Measurements from ENCODE around the gene EEF2.
"Not testable (repeated sequence)": the region's sequence is repeated elsewhere in the genome, so short reads cannot be mapped to it uniquely, and the experiment has no call there.

The EEF2 gene

DNA sequence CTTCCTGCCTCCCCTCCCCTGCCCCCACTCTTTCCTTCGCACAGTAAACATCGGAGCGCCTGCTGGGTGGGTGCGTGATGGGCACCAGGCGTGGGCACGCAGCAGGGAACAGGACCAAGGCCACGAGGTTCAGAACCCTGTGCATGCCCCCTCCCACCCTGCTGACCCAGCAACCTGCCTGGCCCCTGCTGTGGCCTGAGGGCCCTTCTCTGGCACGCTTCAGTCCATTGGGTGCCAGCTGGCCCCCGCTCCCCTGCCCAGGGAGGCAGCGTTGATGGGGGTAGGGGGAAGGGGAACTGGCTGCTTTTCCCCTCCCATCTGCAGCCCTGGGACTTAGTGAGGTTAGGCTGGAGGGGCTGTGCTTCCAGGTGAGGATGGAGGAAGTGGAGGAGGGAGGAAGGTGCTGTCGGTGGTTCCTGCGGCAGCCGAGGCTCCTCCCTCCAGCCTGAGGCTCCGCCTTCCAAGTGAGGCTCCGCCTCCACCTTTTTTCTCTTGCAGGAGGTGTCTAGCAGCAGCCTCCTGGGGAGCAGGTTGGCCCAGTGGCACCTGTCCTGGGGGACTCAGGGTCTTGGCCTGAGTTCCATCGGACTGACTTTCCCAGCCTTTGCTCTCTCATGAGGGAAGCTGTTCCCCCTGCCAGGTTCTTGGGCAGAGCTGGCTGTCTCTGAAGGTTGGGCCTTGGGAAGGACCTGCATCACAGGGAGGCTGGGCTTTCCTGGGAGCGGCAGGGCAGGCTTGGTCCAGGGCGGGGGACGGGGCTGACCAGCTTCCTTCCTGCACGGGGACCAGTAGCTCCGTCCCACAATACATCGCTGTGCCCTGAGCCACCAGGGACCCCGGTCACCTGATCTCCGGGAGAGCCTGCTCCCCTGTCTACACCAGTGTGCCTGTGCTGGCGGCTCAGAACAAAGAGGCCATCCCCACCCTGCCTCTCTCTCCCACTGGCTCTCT is 29.6 kb upstream of the EEF2 start:
- DNase-seq = no peak

DNA sequence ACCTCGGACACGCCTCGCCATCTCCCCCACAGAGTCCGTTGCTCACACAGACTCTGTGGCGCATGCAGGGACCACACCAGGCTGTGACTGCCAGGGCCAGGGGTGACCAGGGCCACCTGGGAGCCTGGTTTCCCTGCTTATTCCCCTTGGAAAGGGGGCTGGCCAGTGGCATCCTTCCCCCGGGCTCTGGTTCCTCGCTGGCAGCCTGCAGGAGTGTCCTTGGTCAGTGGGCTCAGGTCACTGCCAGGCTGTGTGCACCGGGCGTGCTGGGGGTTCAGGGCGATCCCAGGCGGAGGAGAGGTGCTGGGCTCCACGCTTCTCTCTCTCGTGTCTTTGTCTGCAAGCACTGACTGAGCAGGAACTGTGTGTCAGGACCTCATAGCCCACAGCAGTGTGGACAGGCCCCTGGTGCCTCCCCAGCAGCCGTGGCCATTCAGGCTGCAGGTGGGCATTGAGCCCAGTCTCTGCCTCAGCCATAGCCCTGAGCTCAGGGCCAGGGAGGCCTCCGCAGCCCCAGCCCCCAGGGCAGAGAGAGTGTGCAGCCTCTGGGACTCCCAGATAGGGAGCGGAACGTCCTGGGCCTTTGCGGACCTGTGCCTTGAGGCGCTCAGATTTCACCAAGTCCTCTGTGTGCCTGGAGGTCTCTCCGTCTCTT is 28.8 kb upstream of the EEF2 start:
- no peak for DNase-seq

DNA sequence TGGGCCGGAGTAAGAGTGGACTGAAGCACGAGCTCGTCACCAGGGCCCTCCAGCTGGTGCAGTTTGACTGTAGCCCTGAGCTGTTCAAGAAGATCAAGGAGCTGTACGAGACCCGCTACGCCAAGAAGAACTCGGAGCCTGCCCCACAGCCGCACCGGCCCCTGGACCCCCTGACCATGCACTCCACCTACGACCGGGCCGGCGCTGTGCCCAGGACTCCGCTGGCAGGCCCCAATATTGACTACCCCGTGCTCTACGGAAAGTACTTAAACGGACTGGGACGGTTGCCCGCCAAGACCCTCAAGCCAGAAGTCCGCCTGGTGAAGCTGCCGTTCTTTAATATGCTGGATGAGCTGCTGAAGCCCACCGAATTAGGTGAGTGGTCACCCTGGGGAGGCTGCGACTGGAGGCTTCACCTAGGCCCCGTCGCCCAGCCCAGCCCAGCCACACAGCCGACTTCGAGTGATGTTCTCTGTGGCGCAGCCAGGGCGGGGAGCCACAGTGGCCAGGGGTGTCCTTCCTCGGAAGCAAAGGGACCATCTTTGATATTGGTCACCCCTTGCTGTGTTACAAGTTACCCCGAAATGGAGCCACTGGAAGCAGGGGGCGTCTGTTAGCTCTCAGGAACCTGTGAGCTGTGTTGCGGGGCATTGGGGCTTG is 27.8 kb upstream of the EEF2 start:
- DNase-seq = no peak

DNA sequence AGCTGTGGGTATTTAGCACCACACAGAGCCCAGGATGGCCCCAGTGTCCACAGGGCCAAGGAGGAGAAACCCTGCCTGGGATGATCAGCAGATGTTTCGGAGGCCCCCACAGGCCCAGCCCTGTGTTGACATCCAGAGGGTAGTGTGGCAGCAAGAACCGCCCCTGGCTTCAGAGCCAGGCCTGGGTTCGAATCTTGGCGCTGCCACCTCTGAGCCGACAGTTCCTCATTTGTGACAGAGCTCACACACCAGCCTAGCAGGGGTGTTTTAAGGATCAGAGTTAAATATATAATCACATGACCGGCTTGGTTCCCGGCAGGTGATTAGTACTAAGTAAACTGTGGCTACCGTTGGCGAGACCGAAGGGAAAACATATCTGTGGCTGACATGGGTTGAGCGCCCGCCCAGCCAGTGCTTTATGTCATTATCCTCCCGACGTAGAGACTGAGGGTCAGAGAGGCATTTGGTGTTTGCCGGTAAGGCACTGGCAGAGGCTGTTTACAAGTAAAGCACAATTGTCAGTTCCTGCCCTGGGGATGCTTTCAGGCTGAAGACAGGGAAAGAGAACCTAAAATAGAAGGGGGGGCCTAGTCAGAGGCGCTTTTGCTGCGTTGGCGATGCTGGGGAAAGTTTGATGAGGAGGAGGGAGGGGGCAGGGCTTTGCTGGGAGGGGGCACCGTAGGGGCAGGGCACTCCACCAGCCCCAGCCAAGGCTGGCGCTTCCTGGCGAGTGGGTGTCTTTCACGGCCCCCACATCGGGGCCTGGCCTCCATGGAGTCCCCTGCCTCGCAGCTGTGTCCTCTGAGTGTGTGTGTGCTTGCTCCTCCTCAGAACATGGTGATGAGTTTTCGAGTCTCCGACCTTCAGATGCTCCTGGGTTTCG is 27.1 kb upstream of the EEF2 start:
- DNase-seq = peak; percentile 90

DNA sequence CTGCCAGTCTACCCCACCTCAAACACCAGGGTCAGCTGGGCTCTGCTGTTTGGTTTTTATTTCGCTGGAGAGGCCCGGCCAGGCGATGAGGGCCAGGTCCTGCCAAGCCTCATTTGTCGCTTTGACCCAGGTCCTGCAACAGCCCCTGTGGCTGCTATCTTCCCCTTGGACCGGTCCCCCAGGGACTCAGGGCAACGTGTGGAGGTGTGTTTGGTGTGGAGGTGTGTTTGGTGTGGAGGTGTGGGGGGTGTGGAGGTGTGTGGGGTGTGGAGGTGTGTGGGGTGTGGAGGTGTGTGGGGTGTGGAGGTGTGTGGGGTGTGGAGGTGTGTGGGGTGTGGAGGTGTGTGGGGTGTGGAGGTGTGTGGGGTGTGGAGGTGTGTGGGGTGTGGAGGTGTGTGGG is 26.2 kb upstream of the EEF2 start:
- not testable (repeated sequence) for DNase-seq

DNA sequence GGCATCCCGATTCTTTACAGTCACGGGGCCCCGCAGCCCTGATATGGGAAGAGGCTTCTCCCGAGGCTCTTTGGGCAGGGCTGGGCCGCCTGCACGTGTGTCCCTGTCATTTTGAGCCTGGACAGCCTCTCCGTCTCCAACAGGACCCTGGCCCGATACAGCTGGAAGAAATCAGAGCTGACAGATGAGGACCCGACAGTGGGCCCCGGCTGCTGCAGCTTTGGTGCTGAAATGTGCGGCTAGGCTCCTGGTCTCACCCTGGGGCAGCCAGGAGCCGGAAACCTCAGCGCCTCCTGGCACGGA is 25.5 kb upstream of the EEF2 start:
- DNase-seq = no peak

DNA sequence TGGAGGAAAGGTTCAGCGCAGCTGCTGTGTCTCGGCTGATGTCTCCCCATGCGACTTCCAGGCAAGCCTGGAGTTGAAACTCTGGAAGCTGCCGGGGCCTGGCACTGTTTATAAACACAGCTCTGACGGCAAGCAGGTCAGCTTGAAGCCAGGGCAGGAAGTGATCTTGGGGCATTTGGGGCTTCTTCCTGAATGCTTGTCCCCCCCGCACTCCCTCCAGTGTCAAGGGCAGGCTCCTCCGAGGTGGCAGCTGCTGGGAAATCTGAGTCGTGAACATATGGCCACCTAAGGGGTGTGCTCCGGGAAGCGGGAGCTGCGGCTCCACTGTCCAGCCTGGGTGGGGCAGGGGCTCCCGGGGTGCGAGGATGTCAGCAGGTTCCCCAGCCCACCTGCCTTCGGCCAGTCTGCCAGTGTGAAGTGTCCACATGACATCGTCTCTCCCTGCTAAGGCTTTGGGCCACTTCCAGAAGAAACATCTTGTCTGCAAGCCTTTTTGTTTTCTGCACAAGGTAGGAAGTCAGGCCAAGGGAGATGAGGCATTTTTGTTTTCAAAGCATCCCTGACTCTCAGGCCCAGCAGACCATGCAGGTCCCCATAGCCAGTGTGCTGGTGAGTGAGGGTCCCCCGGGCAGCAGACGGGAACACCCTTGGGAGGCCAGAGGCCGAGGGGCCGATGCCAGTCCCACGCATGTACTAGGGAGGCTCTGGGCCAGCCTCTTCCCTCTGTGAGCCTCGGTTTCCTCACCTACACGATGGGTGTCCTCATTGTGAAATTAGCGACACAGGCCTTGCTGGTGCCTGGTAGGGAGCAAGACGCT is 24.9 kb upstream of the EEF2 start:
- peak; percentile 62 for DNase-seq

DNA sequence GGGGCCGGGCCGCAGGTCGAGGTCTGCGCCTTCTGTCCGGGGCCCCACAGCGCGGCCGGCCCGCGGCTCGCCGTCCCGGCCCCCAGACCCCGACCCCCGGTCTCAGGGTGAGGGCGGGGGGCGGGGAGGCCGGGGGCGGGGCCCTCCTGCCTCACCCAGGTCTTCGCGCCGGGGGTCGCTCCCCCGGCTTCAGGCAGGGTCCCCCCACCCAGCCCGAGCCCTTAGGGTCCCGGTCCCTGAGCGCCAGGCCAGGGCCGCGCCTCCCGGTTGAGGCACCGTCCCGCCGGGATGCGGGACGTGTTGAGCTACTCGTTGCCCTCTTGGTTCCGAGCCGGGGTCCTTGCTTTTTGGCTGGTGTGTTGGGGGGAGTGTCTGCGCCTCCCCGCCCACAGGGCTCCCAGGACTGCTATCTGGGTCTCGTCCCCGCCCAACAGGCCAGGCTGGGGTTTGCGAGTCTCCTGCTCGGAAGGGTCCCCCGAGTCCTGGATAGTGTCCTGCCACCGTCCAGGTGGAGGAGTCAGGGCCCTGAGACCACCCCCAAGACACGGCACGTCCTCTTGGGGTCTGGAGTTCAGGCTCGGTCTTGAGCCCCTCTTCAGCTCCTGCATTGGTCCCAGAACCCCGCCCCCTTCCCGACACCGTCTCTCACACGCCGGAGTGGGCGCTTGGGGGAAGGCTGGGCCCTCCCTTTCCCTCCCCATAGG is 22.7 kb upstream of the EEF2 start:
- DNase-seq = peak; percentile 36

DNA sequence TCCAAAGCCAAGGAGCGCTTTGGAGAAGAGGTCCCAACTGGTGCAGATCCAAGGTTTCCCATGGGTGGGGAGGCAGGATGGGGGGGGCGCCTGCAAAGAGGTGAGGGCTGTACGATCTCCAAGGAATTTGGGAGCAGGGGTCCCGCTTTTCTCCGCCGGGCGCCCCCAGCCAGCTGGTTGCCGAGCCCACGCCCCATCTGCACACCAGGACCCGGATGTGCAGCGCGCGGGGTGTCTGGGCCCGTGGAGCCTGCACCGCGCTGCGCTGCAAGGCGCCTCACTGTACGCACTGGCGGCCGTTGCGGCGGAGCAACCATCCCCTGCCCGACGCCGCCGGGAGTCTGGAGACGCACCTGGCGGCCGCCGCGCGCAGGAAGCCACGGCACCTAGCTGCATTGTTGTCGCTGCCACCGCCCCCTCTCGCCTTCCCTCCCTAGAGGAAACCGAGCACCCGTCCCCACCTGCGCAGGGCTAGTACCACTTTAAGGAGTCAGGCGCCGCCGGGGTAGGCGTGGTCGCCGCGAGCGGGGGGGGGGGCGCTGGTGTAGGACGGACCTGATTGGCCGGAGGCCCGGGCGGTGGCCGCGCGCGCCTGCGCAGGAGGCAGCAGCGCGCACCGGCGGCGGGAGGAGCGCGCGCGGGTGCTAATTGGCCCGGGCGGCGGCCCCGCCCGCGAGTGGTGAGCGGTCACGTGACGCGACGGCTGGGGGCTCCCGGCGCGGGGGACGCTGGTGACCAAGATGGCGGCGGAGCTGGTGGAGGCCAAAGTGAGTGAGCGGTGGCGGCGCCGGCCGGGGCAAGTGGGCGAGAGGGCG is 22.0 kb upstream of the EEF2 start, which contains the start of gene PIAS4:
Gene PIAS4 (plus strand): TSS at position 716 of the 815 bp plus-strand sequence. CDS start 25 bp downstream, at position 741.
- DNase-seq = peak; percentile 98

DNA sequence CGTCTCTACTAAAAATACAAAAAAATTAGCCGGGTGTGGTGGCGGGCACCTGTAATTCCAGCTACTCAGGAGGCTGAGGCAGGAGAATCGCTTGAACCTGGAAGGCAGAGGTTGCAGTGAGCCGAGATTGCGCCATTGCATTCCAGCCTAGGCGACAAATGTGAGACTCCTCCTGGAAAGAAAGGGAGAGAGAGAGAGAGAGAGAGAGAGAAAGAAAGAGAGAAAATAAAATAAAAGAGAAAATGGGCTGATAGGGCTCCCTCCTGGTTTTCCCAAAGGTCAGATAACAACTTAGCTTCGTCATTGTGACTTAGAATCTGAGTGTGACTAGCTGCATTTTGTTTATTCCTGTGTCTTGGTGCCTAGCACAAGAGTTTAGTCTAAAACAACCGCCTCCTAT is 20.2 kb upstream of the EEF2 start:
- DNase-seq = not testable (repeated sequence)

DNA sequence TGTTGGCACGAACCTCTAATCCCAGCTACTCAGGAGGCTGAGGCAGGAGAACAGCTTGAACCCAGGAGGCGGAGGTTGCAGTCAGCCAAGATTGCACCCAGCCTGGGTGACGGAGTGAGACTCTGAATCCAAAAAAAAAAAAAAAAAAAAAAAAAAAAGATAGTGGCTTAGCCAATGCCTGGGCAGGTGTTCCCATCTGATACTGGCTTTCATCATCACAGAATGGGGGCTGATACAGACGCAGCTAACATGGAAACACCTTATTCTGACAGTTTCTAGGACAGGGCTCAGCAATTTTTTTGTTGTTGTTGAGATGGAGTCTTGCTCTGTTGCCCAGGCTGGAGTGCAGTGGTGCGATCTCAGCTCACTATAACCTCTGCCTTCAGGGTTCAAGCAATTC is 15.5 kb upstream of the EEF2 start:
- DNase-seq = not testable (repeated sequence)

DNA sequence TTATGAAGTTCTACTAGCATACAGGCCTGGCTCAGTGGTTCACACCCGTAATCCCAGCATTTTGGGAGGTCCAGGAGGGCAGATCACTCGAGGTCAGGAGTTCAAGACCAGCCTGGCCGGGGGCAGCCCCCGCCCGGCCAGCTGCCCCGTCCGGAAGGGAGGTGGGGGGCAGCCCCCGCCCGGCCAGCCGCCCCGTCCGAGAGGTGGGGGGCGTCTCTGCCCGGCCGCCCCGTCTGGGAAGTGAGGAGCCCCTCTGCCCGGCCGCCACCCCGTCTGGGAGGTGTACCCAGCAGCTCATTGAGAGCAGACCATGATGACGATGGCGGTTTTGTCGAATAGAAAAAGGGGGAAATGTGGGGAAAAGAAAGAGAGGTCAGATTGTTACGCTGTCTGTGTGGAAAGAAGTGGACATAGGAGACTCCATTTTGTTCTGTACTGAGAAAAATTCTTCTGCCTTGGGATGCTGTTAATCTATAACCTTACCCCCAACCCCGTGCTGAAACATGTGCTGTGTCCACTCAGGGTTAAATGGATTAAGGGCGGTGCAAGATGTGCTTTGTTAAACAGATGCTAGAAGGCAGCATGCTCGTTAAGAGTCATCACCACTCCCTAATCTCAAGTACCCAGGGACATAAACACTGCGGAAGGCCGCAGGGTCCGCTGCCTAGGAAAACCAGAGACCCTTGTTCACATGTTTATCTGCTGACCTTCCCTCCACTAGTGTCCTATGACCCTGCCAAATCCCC is 13.6 kb upstream of the EEF2 start:
- DNase-seq = not testable (repeated sequence)

DNA sequence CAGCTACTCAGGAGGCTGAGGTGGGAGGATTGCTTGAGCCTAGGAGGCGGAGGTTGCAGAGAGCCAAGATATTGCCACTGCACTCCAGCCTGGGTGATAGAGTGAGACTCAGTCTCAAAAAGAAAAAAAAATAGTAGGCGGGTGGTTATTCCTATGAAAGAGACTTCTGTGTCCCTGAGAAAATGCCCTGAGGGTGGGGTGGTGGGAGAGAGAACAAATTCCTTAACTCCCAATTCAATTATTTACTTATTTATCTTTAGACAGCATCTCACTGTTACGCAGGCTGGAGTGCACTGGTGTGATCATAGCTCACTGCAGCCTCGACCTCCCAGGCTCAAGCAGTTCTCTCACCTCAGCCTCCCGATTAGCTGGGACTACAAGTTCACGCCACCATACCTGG is 10.3 kb upstream of the EEF2 start:
- DNase-seq = no peak

DNA sequence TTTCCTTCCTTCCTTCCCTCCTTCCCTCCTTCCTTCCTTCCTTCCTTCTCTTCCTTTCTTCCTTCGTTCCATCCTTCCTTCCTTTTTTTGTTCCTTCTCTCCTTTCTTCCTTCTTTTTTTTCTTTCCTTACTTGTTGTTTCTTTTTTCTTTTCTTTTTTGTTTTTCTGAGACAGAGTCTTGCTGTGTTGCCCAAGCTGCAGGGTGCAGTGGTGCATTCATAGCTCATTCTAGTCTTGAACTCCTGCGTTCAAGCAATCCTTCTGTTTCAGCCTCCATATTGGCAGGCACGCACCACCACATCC is 5.5 kb upstream of the EEF2 start:
- DNase-seq = no peak

DNA sequence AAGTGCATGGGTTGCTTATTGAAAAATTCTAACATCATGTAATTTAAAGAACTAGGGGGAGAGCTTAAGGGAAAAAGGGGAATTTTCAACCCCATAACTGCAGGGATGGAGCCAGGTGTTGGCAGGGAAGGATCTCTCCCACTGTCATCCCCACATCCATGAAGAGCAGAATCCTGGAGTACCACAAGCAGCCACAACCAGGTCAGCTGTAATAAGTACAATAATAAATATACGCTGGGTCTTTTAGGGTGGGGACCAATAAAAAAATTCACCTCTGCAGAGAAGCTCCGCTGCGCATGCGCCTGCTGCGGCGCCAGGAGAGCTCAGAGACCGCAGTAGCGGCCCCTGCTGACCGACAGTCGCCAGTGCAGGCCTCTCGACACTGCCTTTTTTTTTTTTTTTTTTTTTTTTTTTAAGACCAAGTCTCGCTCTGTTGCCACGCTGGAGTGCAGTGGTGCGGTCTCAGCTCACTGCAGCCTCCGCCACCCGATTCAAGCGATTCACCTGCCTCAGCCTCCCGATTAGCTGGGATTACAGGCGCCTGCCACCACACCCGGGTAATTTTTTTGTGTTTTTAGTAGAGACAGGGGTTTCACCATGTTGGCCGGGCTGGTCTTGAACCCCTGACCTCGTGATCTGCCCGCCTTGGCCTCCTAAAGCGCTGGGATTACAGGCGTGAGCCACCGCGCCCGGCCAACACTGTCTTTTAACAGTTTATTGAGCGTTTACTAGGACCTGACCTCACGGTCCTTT is 2.5 kb upstream of the EEF2 start:
- peak; percentile 92 for DNase-seq

DNA sequence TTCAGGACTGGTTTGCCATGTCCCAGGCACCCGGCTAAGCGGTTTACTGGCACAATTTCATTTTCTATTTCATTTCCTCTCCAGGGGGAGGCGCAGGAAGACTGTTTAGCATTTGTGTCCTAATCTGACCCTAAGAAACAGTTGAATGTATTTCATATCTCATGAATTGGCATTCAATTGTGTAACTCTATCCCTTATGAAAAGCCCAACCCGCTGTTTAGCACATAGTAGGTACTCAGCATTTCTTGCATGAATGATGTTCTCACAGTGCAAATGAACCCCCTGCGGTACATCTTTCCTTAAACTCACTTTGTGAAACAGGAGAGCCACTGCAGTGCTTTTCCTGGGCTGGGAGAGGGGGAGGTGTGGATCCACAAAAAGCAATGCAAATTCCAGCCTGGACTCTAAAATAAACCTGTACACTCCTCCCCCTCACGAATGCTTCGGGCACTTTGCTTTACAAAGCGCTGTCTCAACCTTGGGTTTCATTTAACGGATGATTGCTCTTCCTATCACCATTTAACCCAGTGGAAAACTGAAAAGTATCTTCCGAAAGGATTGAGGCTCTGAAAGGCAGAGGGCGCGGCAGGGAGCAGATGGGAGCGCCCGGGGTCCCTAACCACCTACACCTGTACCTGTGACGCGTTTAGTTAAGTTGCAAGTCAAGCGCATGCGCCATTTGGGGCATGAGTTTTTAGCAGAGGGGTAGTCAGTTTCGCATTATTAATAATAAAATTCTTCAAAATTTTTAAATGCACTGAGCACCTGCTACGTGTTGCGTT is 1.2 kb upstream of the EEF2 start:
- DNase-seq = peak; percentile 94

DNA sequence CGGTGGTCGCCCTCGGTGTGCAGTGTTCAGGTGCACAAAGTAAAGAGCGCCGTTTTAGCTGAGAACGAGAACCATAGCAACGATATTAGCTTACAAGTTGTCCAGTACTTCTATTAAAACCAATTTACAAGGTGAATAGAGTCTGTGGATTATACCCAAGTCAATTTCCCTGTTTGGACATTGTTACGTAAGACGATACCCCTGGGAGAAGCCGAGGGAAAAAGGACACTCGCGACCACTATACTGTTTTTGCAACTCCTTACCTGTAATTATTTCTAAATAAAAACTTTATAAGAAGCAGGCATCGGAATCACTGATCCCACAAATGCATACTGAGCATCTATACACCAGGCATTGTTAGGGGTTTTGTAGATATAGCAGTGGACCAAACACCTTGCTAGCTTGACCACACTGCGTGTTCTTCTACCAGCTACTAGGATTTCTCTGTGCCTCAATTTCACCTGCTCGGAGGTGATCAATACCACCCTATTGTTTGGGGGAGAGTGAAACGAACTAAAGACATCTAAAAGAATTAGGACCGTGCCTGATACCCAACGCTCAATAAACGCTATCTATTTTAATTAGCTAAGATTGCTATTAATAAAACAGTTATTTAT is 488 bp upstream of the EEF2 start:
- no peak for DNase-seq

DNA sequence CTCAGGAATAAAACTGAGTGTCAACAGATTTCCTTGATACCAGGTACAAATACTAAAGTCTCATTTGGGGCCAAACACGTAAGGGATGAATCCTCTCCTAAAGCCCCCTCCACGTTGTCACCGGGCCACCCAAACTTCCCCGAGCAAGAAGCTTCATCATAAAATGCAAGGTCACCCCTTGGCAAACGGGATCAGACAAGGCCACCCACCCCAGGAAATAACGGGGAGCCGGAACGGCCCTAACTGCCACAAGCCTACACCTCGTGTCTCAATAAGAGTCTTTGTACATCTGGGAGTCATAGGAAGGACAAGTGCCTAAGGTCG is 717 bp downstream of the EEF2 start:
- no peak for DNase-seq
